Left ventricle myocardium inferior (tissue), 1 donor: ENCODE data around the gene EHBP1. TPM values are rescaled to one million over a fixed set of nuclear protein-coding genes. Genes with fewer than 3 reads are reported as not detected.

Experiments
- DNase-seq: peaks from one replicate; pipeline ENCODE4 v3.0.0-alpha.2; 2020
- H3K27ac ChIP-seq: fragments of 200-600 bp; replicated peaks from 2 replicates; pipeline ENCODE4 v1.8.0; 2021
- H3K27me3 ChIP-seq: fragments of 200-600 bp; 2 replicates; pipeline ENCODE4 v1.8.0; 2021; ENCODE audit warnings: low read depth
- H3K36me3 ChIP-seq: fragments of 200-600 bp; 2 replicates; pipeline ENCODE4 v1.8.0; 2021
- H3K4me1 ChIP-seq: fragments of 200-600 bp; 2 replicates; pipeline ENCODE4 v1.8.0; 2021
- H3K4me3 ChIP-seq: fragments of 200-600 bp; 2 replicates; pipeline ENCODE4 v1.8.0; 2021; ENCODE audit warnings: mild to moderate bottlenecking, moderate library complexity
- H3K9me3 ChIP-seq: fragments of 200-600 bp; replicated peaks from 2 replicates; pipeline ENCODE4 v1.8.0; 2021
- intact Hi-C: fragments of 100-400 bp; cut with micrococcal nuclease; formaldehyde crosslinking; loops from one replicate; pipeline ENCODE4 v1.11.0; 2022
- total RNA-seq: library from RNA; stranded (reverse); fragmentation: NEBNext Ultra II Directional; extraction: Animal tissue kit (Norgen Biotek cat#: 25700); gene quantifications from one replicate; pipeline ENCODE4 v1.2.1, GENCODE V29; 2021
- TF ChIP-seq, protein P1 (sequence below): fragments of 200-600 bp; IDR thresholded peaks from 2 replicates; pipeline ENCODE4 v1.8.0; 2021; ENCODE audit warnings: antibody characterized with exemption, mild to moderate bottlenecking, borderline replicate concordance
- donor health status: DM: no; HTN: yes; CAD: no; lungs with severe emphysema.

Gene EHBP1
- total RNA-seq, 1 donor from 2014 or later, result 20.4 TPM

DNA sequence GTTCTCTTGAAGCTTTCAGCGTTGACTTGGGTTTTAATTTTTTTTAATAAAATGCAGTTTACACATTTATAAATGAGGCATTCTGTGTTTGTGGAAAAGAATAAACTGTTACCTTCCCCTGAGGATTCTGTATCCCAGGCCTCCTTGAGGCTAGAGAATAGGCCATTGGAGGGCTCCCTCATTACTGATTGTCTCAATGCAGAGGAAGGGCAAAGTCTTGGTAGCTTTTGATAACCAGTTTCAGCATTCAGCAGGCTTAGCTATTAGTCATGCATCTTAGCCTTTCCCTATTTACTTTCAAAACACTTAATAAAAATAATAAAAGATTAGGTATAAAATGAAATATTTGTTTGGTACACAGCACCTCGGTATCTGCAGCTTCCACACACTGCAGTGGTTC, 287.0 kb downstream of the EHBP1 start:
- Histone ChIP-seq H3K4me3 (no peak overlapping the region), H3K27ac (no peak overlapping the region), H3K27me3 (no peaks in the 10 kb centered on the region), H3K4me1 (no peaks in the 10 kb centered on the region), H3K36me3 (peaks cover 30% of the 10 kb centered on the region), H3K9me3 (no peaks in the 10 kb centered on the region)
- DNase-seq, result no peak
- intact Hi-C loops, result no loop called here
- TF ChIP-seq, protein P1, sequence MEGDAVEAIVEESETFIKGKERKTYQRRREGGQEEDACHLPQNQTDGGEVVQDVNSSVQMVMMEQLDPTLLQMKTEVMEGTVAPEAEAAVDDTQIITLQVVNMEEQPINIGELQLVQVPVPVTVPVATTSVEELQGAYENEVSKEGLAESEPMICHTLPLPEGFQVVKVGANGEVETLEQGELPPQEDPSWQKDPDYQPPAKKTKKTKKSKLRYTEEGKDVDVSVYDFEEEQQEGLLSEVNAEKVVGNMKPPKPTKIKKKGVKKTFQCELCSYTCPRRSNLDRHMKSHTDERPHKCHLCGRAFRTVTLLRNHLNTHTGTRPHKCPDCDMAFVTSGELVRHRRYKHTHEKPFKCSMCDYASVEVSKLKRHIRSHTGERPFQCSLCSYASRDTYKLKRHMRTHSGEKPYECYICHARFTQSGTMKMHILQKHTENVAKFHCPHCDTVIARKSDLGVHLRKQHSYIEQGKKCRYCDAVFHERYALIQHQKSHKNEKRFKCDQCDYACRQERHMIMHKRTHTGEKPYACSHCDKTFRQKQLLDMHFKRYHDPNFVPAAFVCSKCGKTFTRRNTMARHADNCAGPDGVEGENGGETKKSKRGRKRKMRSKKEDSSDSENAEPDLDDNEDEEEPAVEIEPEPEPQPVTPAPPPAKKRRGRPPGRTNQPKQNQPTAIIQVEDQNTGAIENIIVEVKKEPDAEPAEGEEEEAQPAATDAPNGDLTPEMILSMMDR, result no peak

DNA sequence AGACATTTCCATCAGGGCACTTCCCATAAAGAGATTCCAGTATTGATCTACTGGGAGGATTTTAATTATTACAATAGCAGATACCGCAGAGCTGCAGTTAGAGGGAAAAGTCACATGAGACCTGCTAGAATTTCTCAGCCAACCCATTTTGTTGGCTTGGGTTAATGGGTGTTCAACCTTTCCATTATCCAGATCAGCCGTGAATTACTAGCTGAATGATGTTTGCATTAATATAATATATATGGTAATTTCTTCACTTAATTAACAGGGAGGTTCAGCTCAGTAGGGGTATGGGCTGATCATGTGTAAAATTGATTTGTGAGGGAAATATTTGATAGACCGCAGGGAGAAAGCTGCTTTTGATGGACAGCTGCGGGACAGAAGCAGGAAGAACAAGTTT, 288.7 kb downstream of the EHBP1 start:
- Histone ChIP-seq H3K4me1 (no peaks in the 10 kb centered on the region), H3K4me3 (no peak overlapping the region), H3K36me3 (peaks cover 32% of the 10 kb centered on the region), H3K9me3 (no peaks in the 10 kb centered on the region), H3K27me3 (no peaks in the 10 kb centered on the region), H3K27ac (no peak overlapping the region)
- TF ChIP-seq, protein P1, result no peak
- no peak for DNase-seq
- intact Hi-C loops, result no loop called here

DNA sequence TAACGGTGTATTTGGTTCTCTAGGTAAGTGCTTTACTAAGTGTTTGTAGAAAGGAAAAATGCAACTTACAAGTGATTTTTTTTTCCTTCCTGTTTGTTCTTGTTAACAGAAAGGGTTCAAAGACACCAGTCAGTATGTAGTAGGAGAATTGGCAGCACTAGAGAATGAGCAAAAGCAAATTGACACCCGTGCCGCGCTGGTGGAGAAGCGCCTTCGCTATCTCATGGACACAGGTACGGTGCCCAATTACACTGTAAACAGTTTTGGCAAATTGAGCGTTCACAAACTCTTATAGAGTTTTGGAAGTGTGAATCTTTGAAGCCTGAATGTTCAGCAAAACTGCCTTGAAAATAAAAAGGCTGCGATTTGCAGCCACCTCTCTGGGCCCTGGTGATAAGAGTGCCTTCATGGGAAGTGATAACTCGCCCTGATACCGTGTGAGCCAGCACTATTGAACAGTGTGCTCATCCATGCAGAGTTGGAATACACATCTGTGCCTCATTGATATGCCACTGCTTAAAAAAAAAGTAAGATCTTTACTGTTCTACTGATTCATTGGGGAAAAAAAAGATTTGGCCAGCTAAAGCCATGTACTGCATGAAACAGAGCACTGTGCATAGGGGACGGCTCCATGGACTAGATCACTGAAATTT, 291.1 kb downstream of the EHBP1 start:
- no peak overlapping the region for H3K4me3 ChIP-seq
- H3K36me3 ChIP-seq, result peaks cover 21% of the 10 kb centered on the region
- H3K9me3 ChIP-seq, result no peaks in the 10 kb centered on the region
- peaks cover 9% of the 10 kb centered on the region for H3K4me1 ChIP-seq
- TF ChIP-seq, protein P1, result no peak
- no peak overlapping the region for H3K27ac ChIP-seq
- H3K27me3 ChIP-seq, result no peaks in the 10 kb centered on the region
- intact Hi-C loops, result no loop called here
- no peak for DNase-seq

DNA sequence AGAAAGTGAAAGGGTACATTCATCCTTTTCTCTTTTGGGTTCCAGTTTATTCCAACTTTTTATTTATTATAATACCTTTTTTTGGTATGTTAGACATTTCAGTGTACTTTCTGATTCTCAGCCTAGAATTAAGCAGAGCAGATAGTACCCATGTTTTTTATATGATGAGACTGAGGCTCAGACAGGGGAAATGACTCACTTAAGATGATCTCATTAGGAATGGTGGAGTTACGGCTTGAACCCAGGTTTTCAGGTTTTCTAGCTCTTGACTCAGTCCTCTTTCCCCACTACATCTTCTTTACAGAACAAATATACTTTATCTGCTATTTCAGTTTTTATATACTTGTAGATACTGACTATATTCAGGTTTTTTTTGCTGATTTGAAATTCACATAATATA, 293.4 kb downstream of the EHBP1 start:
- Histone ChIP-seq H3K4me3 (no peak overlapping the region), H3K27me3 (no peaks in the 10 kb centered on the region), H3K36me3 (peaks cover 18% of the 10 kb centered on the region), H3K9me3 (no peaks in the 10 kb centered on the region), H3K27ac (no peak overlapping the region), H3K4me1 (peaks cover 9% of the 10 kb centered on the region)
- no peak for DNase-seq
- intact Hi-C loops, result no loop called here
- TF ChIP-seq, protein P1, result no peak

DNA sequence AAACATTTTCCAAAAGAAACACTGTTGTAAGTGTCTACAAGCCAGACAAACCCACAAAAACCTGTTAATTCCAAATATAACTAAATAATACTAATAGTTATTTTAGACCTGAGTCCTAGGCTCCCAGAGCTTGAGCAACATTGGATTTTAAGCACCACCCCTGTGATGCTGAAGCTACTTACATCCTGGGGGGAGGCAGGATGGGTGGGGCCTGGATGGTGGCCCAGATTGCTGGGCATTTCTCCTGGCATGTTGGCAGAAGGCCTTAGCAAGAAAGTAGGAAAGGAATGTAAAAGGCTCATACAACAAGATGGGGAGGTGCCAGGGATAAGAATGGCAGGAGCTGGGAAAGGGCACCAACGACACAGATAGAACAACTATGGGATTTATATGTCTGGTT, 294.4 kb downstream of the EHBP1 start:
- peak; percentile 36 for DNase-seq
- H3K36me3 ChIP-seq, result peaks cover 14% of the 10 kb centered on the region
- intact Hi-C loops, result no loop called here
- no peaks in the 10 kb centered on the region for H3K9me3 ChIP-seq
- TF ChIP-seq, protein P1, result no peak
- H3K4me1 ChIP-seq, result peaks cover 9% of the 10 kb centered on the region
- no peak overlapping the region for H3K27ac ChIP-seq
- H3K4me3 ChIP-seq, result no peak overlapping the region
- no peaks in the 10 kb centered on the region for H3K27me3 ChIP-seq
